Psoas muscle (tissue), 8 donors: ENCODE data around the gene TCF20. TPM values are rescaled to one million over a fixed set of nuclear protein-coding genes. Genes with fewer than 3 reads are reported as not detected.

ENCODE experiments used
- ATAC-seq, 4 donors: fragments of 200-7000 bp; cut with Tn5 transposase; one replicate each; pipeline ENCODE4 v1.9.1; 2020; ENCODE audit warnings: moderate library complexity in 3 of 4, mild to moderate bottlenecking in 2 of 4
- DNase-seq, 2 donors: peaks; one replicate each; pipeline ENCODE4 v3.0.0-alpha.2; 2020
- H3K27ac ChIP-seq: fragments of 200-600 bp; one replicate; pipeline ENCODE4 v1.8.0; 2022
- H3K27me3 ChIP-seq, 3 donors: fragments of 200-600 bp in 1 of 3; one replicate each; pipeline versions ENCODE4 v1.6.1 to v1.8.0; 2013 to 2022; ENCODE audit warnings: low read length in 2 of 3, mild to moderate bottlenecking in 2 of 3, moderate library complexity in 1 of 3; ENCODE audit not compliant: insufficient read depth in 3 of 3
- H3K36me3 ChIP-seq, 2 donors: fragments of 200-600 bp in 1 of 2; one replicate each; pipeline versions ENCODE4 v1.6.1 to v1.8.0; 2013 to 2022; ENCODE audit warnings: low read depth in 1 of 2, mild to moderate bottlenecking in 1 of 2, moderate library complexity in 1 of 2; ENCODE audit not compliant: insufficient read depth in 1 of 2
- H3K4me1 ChIP-seq: fragments of 200-600 bp; one replicate; pipeline ENCODE4 v1.8.0; 2022
- H3K4me3 ChIP-seq: fragments of 200-600 bp; one replicate; pipeline ENCODE4 v1.8.0; 2022; ENCODE audit warnings: mild to moderate bottlenecking
- H3K9me3 ChIP-seq: fragments of 200-600 bp; one replicate; pipeline ENCODE4 v1.8.0; 2022
- WGBS, 3 donors: extraction: QIAGEN DNeasy Blood & Tissue Kit; methylation state at CpG; one replicate each; pipeline versions ENCODE4 v1.1.6 to v1.1.7; 2013; 5-methylcytosine and 5-hydroxymethylcytosine counted together
- intact Hi-C, 2 donors: fragments of 100-400 bp; cut with DNase I; formaldehyde crosslinking; loops; one replicate each; pipeline versions ENCODE4 v1.11.0 to v1.14.2; 2022
- polyA plus RNA-seq, 3 donors: library from polyadenylated mRNA; stranded (reverse); fragments of 200-250 nt; gene quantifications; one replicate each; pipeline ENCODE4 v1.2.3, GENCODE V29; 2013
- total RNA-seq, 4 donors: library from RNA; stranded (reverse); fragmentation: NEBNext Ultra II Directional in 2 of 4; extraction: Animal tissue kit (Norgen Biotek cat#: 25700) in 2 of 4; gene quantifications; one replicate each; pipeline versions ENCODE4 v1.2.1 to v1.2.4, GENCODE V29; 2021 to 2023
- TF ChIP-seq, protein P1 (sequence below): fragments of 200-600 bp; IDR thresholded peaks from one replicate; pipeline ENCODE4 v1.8.0; 2022; ENCODE audit warnings: antibody characterized with exemption
- donor health status: healthy with polysubstance abuse.
- donor health status: DM: no; HTN: no; CAD: no; lungs with moderate emphysema.
- donor health status: Bipolar disorder and iron deficiency.
- donor health status: healthy.
- donor health status: DM: yes; HTN: yes; CAD: no.
- donor health status: DM: no; HTN: no; CAD: no.
- donor health status: DM: no; HTN: no; CAD: no.
- donor health status: DM: yes; HTN: yes; CAD: no.

TCF20 gene
- total and polyA plus RNA-seq, 7 donors: 3.2 to 14.9 (median 10.1) TPM

DNA sequence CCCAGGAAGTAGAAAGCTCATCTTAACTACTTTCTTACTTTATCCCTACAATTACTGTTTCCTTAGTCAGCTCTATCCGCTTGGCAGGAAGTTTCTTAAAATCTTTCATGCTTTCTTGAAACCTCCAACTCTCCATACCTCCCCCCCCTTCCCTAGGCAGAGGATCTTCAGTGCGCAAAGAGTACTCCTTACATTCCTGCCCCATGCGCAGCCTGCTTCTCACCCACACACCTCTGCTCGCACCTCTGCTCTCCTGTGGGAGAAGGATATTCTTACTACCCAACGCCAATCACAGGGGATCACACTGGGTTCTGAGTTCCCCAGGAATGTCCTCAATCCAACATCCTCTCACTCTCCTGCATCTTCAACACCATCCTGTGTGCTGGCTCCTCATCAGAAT is 12.3 kb downstream of the TCF20 start:
- Histone ChIP-seq H3K4me1 (peaks cover 5% of the 10 kb centered on the region), H3K9me3 (no peaks in the 10 kb centered on the region), H3K4me3 (no peak overlapping the region), H3K27me3 (no peaks in the 10 kb centered on the region), H3K27ac (no peak overlapping the region), H3K36me3 (no peaks in the 10 kb centered on the region)
- TF ChIP-seq, protein P1, sequence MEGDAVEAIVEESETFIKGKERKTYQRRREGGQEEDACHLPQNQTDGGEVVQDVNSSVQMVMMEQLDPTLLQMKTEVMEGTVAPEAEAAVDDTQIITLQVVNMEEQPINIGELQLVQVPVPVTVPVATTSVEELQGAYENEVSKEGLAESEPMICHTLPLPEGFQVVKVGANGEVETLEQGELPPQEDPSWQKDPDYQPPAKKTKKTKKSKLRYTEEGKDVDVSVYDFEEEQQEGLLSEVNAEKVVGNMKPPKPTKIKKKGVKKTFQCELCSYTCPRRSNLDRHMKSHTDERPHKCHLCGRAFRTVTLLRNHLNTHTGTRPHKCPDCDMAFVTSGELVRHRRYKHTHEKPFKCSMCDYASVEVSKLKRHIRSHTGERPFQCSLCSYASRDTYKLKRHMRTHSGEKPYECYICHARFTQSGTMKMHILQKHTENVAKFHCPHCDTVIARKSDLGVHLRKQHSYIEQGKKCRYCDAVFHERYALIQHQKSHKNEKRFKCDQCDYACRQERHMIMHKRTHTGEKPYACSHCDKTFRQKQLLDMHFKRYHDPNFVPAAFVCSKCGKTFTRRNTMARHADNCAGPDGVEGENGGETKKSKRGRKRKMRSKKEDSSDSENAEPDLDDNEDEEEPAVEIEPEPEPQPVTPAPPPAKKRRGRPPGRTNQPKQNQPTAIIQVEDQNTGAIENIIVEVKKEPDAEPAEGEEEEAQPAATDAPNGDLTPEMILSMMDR: no peak
- WGBS, 3 donors: 85 to 88% (median 87%) methylated on average over 5 of the region's 5 CpGs
- no peak for DNase-seq
- ATAC-seq: no peak
- intact Hi-C loops: no loop called here

- Histone ChIP-seq H3K4me1 (peaks cover 8% of the 10 kb centered on the region), H3K36me3 (no peaks in the 10 kb centered on the region), H3K27ac (no peak overlapping the region), H3K4me3 (no peak overlapping the region), H3K27me3 (no peaks in the 10 kb centered on the region), H3K9me3 (no peaks in the 10 kb centered on the region)
- DNase-seq (no peak), ATAC-seq (no peak)
- intact Hi-C loops: no loop called here
- TF ChIP-seq, protein P1: no peak
- 89 to 98% (median 94%) methylated on average over 2 of the region's 2 CpGs for WGBS, 3 donors
These were observed 13.1 kb downstream of the TCF20 start for GRCh38 chr22:42257386-42257785.

DNA sequence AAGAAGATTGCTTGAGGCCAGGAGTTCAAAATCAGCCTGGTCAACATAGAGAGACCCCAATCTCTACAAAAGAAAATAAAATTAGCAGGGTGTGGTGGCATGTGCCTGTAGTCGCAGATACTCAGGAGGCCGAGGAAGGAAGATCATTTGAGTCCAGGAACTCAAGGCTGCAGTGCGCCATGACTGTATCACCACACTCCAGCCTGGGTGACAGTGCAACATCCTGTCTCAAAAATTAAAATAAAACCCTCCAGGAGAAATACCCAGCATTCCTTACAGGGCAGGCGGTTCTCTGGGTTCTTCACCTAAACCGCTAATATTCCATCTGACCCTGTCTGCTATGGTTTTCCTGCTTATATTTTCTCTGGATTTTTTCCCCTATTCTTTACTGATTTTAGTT is 13.5 kb downstream of the TCF20 start:
- H3K4me3 ChIP-seq: no peak overlapping the region
- intact Hi-C loops: no loop called here
- no peaks in the 10 kb centered on the region for H3K36me3 ChIP-seq
- H3K9me3 ChIP-seq: no peaks in the 10 kb centered on the region
- TF ChIP-seq, protein P1: no peak
- ATAC-seq: no peak
- H3K4me1 ChIP-seq: peaks cover 8% of the 10 kb centered on the region
- no peak for DNase-seq
- no peak overlapping the region for H3K27ac ChIP-seq
- no peaks in the 10 kb centered on the region for H3K27me3 ChIP-seq
- WGBS, 3 donors: 89 to 95% (median 93%) methylated on average over 5 of the region's 5 CpGs

DNA sequence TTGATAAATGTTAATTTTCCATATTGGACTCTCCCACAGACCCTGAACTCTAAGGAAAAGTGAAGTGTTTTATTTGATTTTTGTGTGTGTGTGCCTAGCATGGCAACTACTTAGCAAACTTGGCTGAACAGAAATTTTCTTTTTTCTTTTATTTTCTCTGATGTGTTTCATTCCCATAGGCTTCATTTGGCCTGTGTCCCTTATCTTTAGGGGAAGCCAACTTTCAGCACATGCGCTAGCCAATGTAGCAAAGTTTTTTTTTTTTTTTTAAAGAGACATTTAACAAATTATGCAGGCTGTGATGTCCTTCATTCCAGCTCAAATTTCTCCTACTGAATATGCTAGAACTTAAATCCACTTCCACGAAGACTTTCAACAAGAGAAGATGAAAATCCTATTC is 14.2 kb downstream of the TCF20 start:
- ATAC-seq (no peak), DNase-seq (no peak)
- Histone ChIP-seq H3K27me3 (no peaks in the 10 kb centered on the region), H3K4me1 (peaks cover 8% of the 10 kb centered on the region), H3K27ac (no peak overlapping the region), H3K4me3 (no peak overlapping the region), H3K36me3 (no peaks in the 10 kb centered on the region), H3K9me3 (no peaks in the 10 kb centered on the region)
- TF ChIP-seq, protein P1: no peak
- intact Hi-C loops: no loop called here
- 66 to 76% (median 74%) methylated on average over 2 of the region's 2 CpGs for WGBS, 3 donors

DNA sequence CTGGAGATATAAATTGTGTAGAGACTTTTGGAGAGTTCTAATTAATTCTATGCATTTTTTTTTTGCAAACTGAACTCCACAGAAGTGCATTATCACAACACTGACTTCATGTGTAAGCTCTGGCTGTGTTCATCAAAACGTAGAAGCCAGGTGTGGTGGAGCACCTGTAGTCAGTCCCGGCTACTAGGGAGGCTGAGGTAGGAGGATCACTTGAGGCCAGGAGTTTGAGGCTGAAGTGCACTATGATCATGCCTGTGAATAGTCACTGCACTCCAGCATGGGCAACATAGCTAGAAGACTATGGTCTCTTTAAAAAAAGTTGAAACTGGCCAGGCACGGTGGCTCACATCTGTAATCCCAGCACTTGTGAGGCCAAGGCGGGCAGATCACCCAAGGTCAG is 20.6 kb downstream of the TCF20 start:
- no peaks in the 10 kb centered on the region for H3K36me3 ChIP-seq
- no peak for DNase-seq
- 83 to 86% (median 85%) methylated on average over 4 of the region's 4 CpGs for WGBS, 3 donors
- TF ChIP-seq, protein P1: no peak
- no peak for ATAC-seq
- no peak overlapping the region for H3K4me3 ChIP-seq
- no peak overlapping the region for H3K27ac ChIP-seq
- no peaks in the 10 kb centered on the region for H3K27me3 ChIP-seq
- intact Hi-C loops: no loop called here
- no peaks in the 10 kb centered on the region for H3K9me3 ChIP-seq
- peaks cover 4% of the 10 kb centered on the region for H3K4me1 ChIP-seq
